GM23338 (cell line): ENCODE results near the gene ADAP1. TPM values are rescaled to one million over a fixed set of nuclear protein-coding genes. Genes with fewer than 3 reads are reported as not detected.
A peak's percentile ranks its signal among the peaks of the same experiment; 100 is the strongest.

Experiments
- ATAC-seq: fragments of 200-7000 bp; cut with Tn5 transposase; 3 replicates; pipeline ENCODE4 v1.9.1; 2020
- DNase-seq: peaks from one replicate; pipeline ENCODE4 v3.0.0-alpha.2; 2015; ENCODE audit warnings: low spot score
- H2AFZ ChIP-seq: fragments of 200-600 bp; sonication (generic); 2 replicates; pipeline ENCODE4 v1.8.0; 2016; ENCODE audit warnings: antibody characterized with exemption, mild to moderate bottlenecking, moderate library complexity
- H3F3A ChIP-seq: fragments of 200-600 bp; sonication (generic); replicated peaks from 2 replicates; pipeline ENCODE4 v1.8.0; 2017; ENCODE audit warnings: antibody characterized with exemption, mixed run types, low read depth
- H3K27ac ChIP-seq: fragments of 200-600 bp; sonication (generic); 2 replicates; pipeline ENCODE4 v1.6.1; 2016; ENCODE audit warnings: low read depth
- H3K27me3 ChIP-seq: fragments of 200-600 bp; sonication (generic); 2 replicates; pipeline ENCODE4 v1.8.0; 2016; ENCODE audit warnings: mild to moderate bottlenecking, mixed run types, moderate library complexity; ENCODE audit not compliant: insufficient read depth
- H3K36me3 ChIP-seq: fragments of 200-600 bp; sonication (generic); 2 replicates; pipeline ENCODE4 v1.8.0; 2016; ENCODE audit warnings: mild to moderate bottlenecking; ENCODE audit not compliant: insufficient read depth
- H3K4me1 ChIP-seq: fragments of 200-600 bp; sonication (generic); 2 replicates; pipeline ENCODE4 v1.8.0; 2016; ENCODE audit warnings: mild to moderate bottlenecking, moderate library complexity; ENCODE audit not compliant: insufficient read depth
- H3K4me2 ChIP-seq: fragments of 200-600 bp; sonication (generic); 2 replicates; pipeline ENCODE4 v1.7.1; 2017; ENCODE audit warnings: mixed run types
- H3K4me3 ChIP-seq: fragments of 200-600 bp; sonication (generic); 2 replicates; pipeline ENCODE4 v1.6.1; 2016; ENCODE audit warnings: mixed run types
- H3K79me2 ChIP-seq: fragments of 200-600 bp; sonication (generic); replicated peaks from 2 replicates; pipeline ENCODE4 v1.8.0; 2017; ENCODE audit warnings: mild to moderate bottlenecking; ENCODE audit not compliant: insufficient read depth
- H3K9me2 ChIP-seq: fragments of 200-600 bp; sonication (generic); 2 replicates; pipeline ENCODE4 v1.8.0; 2017; ENCODE audit not compliant: insufficient read depth
- H4K20me1 ChIP-seq: fragments of 200-600 bp; sonication (generic); replicated peaks from 2 replicates; pipeline ENCODE4 v1.8.0; 2017; ENCODE audit warnings: mild to moderate bottlenecking; ENCODE audit not compliant: insufficient read depth
- H3K27ac Mint-ChIP-seq: 2 replicates; pipeline ENCODE4 v1.8.0; 2020; ENCODE audit warnings: inconsistent platforms, mild to moderate bottlenecking, moderate library complexity, mixed read lengths
- H3K27me3 Mint-ChIP-seq: 3 replicates; pipeline ENCODE4 v1.8.0; 2022; ENCODE audit warnings: low read depth, mild to moderate bottlenecking, moderate library complexity, mixed read lengths, inconsistent platforms; ENCODE audit not compliant: insufficient read depth, poor library complexity
- H3K36me3 Mint-ChIP-seq: 3 replicates; pipeline ENCODE4 v1.8.0; 2021; ENCODE audit warnings: low read depth, mild to moderate bottlenecking, inconsistent platforms, moderate library complexity, mixed read lengths
- H3K4me1 Mint-ChIP-seq: 3 replicates; pipeline ENCODE4 v1.8.0; 2020; ENCODE audit warnings: mild to moderate bottlenecking, inconsistent platforms, mixed read lengths
- H3K4me3 Mint-ChIP-seq: 3 replicates; pipeline ENCODE4 v1.8.0; 2021; ENCODE audit warnings: moderate library complexity, mild to moderate bottlenecking, inconsistent platforms, mixed read lengths
- H3K9me3 Mint-ChIP-seq: 3 replicates; pipeline ENCODE4 v1.8.0; 2020; ENCODE audit warnings: moderate library complexity, mild to moderate bottlenecking, inconsistent platforms, mixed read lengths
- CREB1 ChIP-seq: fragments of 250-450 bp; sonication (Bioruptor Pico); IDR thresholded peaks from 2 replicates; pipeline ENCODE4 v1.5.0; 2020; ENCODE audit warnings: low read depth, mild to moderate bottlenecking, moderate library complexity
- CTCF ChIP-seq, 2 experiments: fragments of 200-600 bp in 1 of 2; sonication (generic) in 1 of 2; conservative IDR thresholded peaks; 2 replicates each; pipeline versions ENCODE4 v1.5.1 to v1.6.1; 2016 to 2017; ENCODE audit warnings: antibody characterized with exemption in 2 of 2, low read depth in 2 of 2, mild to moderate bottlenecking in 2 of 2, moderate library complexity in 1 of 2
- ETS1 ChIP-seq: IDR thresholded peaks from 2 replicates; pipeline ENCODE4 v1.6.1; 2016; ENCODE audit warnings: antibody characterized with exemption
- EZH2 ChIP-seq: fragments of 200-600 bp; sonication (generic); IDR thresholded peaks from one replicate; pipeline ENCODE4 v1.8.0; 2017; ENCODE audit warnings: antibody characterized with exemption, mild to moderate bottlenecking, low read depth; ENCODE audit not compliant: unreplicated experiment
- EZH2phosphoT487 ChIP-seq: fragments of 200-600 bp; sonication (generic); IDR thresholded peaks from one replicate; pipeline ENCODE4 v1.8.1; 2018; ENCODE audit warnings: antibody characterized with exemption; ENCODE audit not compliant: unreplicated experiment
- NANOG ChIP-seq: IDR thresholded peaks from 2 replicates; pipeline ENCODE4 v1.6.1; 2016; ENCODE audit warnings: antibody characterized with exemption, borderline replicate concordance
- REST ChIP-seq: IDR thresholded peaks from one replicate; pipeline ENCODE4 v1.6.1; 2018; ENCODE audit warnings: antibody characterized with exemption; ENCODE audit not compliant: unreplicated experiment
- STAT1 ChIP-seq: IDR thresholded peaks from one replicate; pipeline ENCODE4 v1.6.1; 2016; ENCODE audit warnings: antibody characterized with exemption; ENCODE audit not compliant: unreplicated experiment
- ZNF114 ChIP-seq: fragments of 250-450 bp; sonication (Bioruptor Pico); IDR thresholded peaks from 2 replicates; pipeline ENCODE4 v1.5.0; 2020; ENCODE audit warnings: mild to moderate bottlenecking, moderate library complexity
- ZNF331 ChIP-seq: fragments of 250-450 bp; sonication (Bioruptor Pico); IDR thresholded peaks from 2 replicates; pipeline ENCODE4 v1.5.0; 2020; ENCODE audit warnings: low read depth, mild to moderate bottlenecking, moderate library complexity
- ZNF462 ChIP-seq: fragments of 250-450 bp; sonication (Bioruptor Pico); IDR thresholded peaks from 2 replicates; pipeline ENCODE4 v1.5.0; 2020; ENCODE audit warnings: mild to moderate bottlenecking, moderate library complexity
- polyA plus RNA-seq: library from polyadenylated mRNA; unstranded; fragments of >200 nt; fragmentation: Nextera tagmentation; extraction: Ambion mirVana; gene quantifications from 2 replicates; pipeline ENCODE4 v1.2.1, GENCODE V29; 2016
- total RNA-seq: library from RNA; depleted of rRNA; stranded (reverse); fragments of >200 nt; shearing (Covaris generic); gene quantifications from 2 replicates; pipeline ENCODE4 v1.2.3, GENCODE V29; 2014

Gene ADAP1
- total and polyA plus RNA-seq, 2 experiments from 2014 or later = 2.2 to 9.6 TPM

GRCh38 chr7:900331-901040 is 54.0 kb downstream of the ADAP1 start (continued):
- TF ChIP-seq ZNF462 (no peak), NANOG (no peak), CREB1 (no peak), ETS1 (no peak), EZH2 (no peak), ZNF331 (CRISPR knock-in tag) (no peak)

- peaks cover 10% of the 10 kb centered on the region for H3K27me3 Mint-ChIP-seq
- 0 out of 2 replicates have a peak, but pooled peaks cover 4% of the 10 kb centered on the region for H3F3A ChIP-seq
- no peak overlapping the region for H2AFZ ChIP-seq
- no peaks in the 10 kb centered on the region for H3K79me2 ChIP-seq
- H3K9me2 ChIP-seq = no peaks in the 10 kb centered on the region
- no peaks in the 10 kb centered on the region for H3K4me1 ChIP-seq
- H3K9me3 Mint-ChIP-seq = no peaks in the 10 kb centered on the region
- ATAC-seq = no peak
- no peak overlapping the region for H3K4me3 ChIP-seq
- no peaks in the 10 kb centered on the region for H3K27me3 ChIP-seq
- no peaks in the 10 kb centered on the region for H4K20me1 ChIP-seq
- no peak for DNase-seq
- H3K4me2 ChIP-seq = no peak overlapping the region
- no peak overlapping the region for H3K4me3 Mint-ChIP-seq
- no peak overlapping the region for H3K27ac ChIP-seq
- peaks cover 19% of the 10 kb centered on the region for H3K36me3 Mint-ChIP-seq
- H3K4me1 Mint-ChIP-seq = no peaks in the 10 kb centered on the region; the same call in 2 of the 3 replicates
- peak overlapping the region; percentile 27; the same call in 1 of the 2 replicates for H3K27ac Mint-ChIP-seq
- no peaks in the 10 kb centered on the region for H3K36me3 ChIP-seq
- TF ChIP-seq EZH2phosphoT487 = no peak
- no peak for TF ChIP-seq ZNF114 (CRISPR knock-in tag)
- TF ChIP-seq EZH2 = no peak
- no peak for TF ChIP-seq NANOG
- TF ChIP-seq REST = no peak
- no peak for TF ChIP-seq CTCF (conservative IDR thresholded peaks at IDR 0.05; ENCODE audit: low read depth in 2 of 2)
- no peak for TF ChIP-seq STAT1
Measured at GRCh38 chr7:899806-900205, 54.7 kb downstream of the ADAP1 start.
